ENCODE data around the gene PTBP1.

DNA sequence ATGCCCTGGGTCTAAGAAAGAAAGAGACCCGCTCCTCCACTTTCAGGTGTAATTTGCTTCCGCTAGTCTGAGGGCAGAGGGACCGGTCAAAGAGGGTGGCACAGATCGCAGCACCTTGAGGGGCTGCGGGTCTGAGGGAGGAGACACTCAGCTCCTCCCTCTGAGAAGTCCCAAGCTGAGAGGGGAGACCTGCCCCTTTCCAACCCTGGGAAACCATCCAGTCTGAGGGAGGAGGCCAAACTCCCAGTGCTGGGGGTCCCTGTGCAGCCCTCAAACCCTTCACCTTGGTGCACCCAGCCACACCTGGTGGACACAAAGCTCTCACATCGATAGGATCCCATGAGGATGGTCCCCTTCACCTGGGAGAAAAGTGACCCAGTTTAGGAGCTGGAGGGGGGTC, 33.4 kb upstream of the PTBP1 start:
- TF ChIP-seq POLR2AphosphoS5 (IDR thresholded peaks at IDR 0.05; ENCODE audit: low read depth, low read length) (no peak), POLR2A (IDR thresholded peaks at IDR 0.05; ENCODE audit: low read depth, low read length) (no peak)

Data from GM12892 (cell line).